OCI-LY7 (cell line): ENCODE data around the gene SPAG5. TPM values are rescaled to one million over a fixed set of nuclear protein-coding genes. Genes with fewer than 3 reads are reported as not detected.

Experiments used
- BruUV-seq: library from RNA; stranded (reverse); fragments of 400-500 nt; replicated peaks from 2 replicates; lab custom pipeline; 2021; lab: Mats Ljungman, UMichigan
- CTCF ChIA-PET: fragments of 300-600 bp; sonication (Branson Sonifier 250); formaldehyde crosslinking; loops from one replicate; lab custom pipeline; 2022; ENCODE audit warnings: antibody characterized with exemption; ENCODE audit not compliant: unreplicated experiment; lab: Charles Lee
- POLR2A ChIA-PET: fragments of 300-600 bp; sonication (Branson Sonifier 250); formaldehyde crosslinking; loops from one replicate; lab custom pipeline; 2022; ENCODE audit warnings: antibody characterized with exemption; lab: Charles Lee
- DNase-seq: peaks from one replicate; pipeline ENCODE4 v3.0.0-alpha.2; 2015; ENCODE audit warnings: low spot score
- H2AFZ ChIP-seq: fragments of 200-600 bp; sonication (generic), shearing (Covaris generic); 2 replicates; pipeline ENCODE4 v1.6.1; 2014; ENCODE audit warnings: mild to moderate bottlenecking, antibody characterized with exemption, low read length, moderate library complexity
- H3K27ac ChIP-seq: fragments of 200-600 bp; sonication (generic); 2 replicates; pipeline ENCODE4 v1.5.1; 2014; ENCODE audit warnings: mixed run types, low read depth, mild to moderate bottlenecking, moderate library complexity, low read length, inconsistent platforms; ENCODE audit not compliant: poor library complexity, severe bottlenecking
- H3K36me3 ChIP-seq: fragments of 200-600 bp; sonication (generic); 2 replicates; pipeline ENCODE4 v1.6.1; 2014; ENCODE audit warnings: mild to moderate bottlenecking, antibody characterized with exemption, low read length, moderate library complexity, mixed read lengths; ENCODE audit not compliant: insufficient read depth
- H3K4me1 ChIP-seq: fragments of 200-600 bp; sonication (generic); 2 replicates; pipeline ENCODE4 v1.5.1; 2014; ENCODE audit warnings: mild to moderate bottlenecking, low read length; ENCODE audit not compliant: insufficient read depth, poor library complexity, severe bottlenecking
- H3K4me2 ChIP-seq: fragments of 200-600 bp; sonication (generic); 2 replicates; pipeline ENCODE4 v1.6.1; 2014; ENCODE audit warnings: mild to moderate bottlenecking, low read length
- H3K4me3 ChIP-seq: fragments of 200-600 bp; sonication (generic); 2 replicates; pipeline ENCODE4 v1.5.1; 2014; ENCODE audit warnings: mild to moderate bottlenecking, low read depth, low read length; ENCODE audit not compliant: poor library complexity, severe bottlenecking
- H3K79me2 ChIP-seq: fragments of 200-600 bp; sonication (generic); 2 replicates; pipeline ENCODE4 v1.6.1; 2016; ENCODE audit warnings: low read depth, mild to moderate bottlenecking, low read length, moderate library complexity, mixed read lengths; ENCODE audit not compliant: insufficient read depth
- H3K9me2 ChIP-seq: fragments of 200-600 bp; sonication (generic); 2 replicates; pipeline ENCODE4 v1.6.1; 2016; ENCODE audit warnings: mild to moderate bottlenecking, low read length, mixed read lengths; ENCODE audit not compliant: insufficient read depth
- H3K9me3 ChIP-seq: fragments of 200-600 bp; sonication (generic); 2 replicates; pipeline ENCODE4 v1.6.1; 2014; ENCODE audit warnings: mild to moderate bottlenecking, mixed run types, low read length, mixed read lengths
- H4K20me1 ChIP-seq: fragments of 200-600 bp; sonication (generic); 2 replicates; pipeline ENCODE4 v1.6.1; 2014; ENCODE audit warnings: mild to moderate bottlenecking, antibody characterized with exemption, low read length, moderate library complexity, mixed read lengths; ENCODE audit not compliant: insufficient read depth
- CTCF ChIP-seq: fragments of 200-600 bp; sonication (generic); conservative IDR thresholded peaks from 2 replicates; pipeline ENCODE4 v1.5.1; 2014; ENCODE audit warnings: mild to moderate bottlenecking, antibody characterized with exemption, low read length, moderate library complexity, mixed read lengths
- EZH2phosphoT487 ChIP-seq: fragments of 200-600 bp; sonication (generic); IDR thresholded peaks from 2 replicates; pipeline ENCODE4 v1.6.1; 2018; ENCODE audit warnings: low read depth, borderline replicate concordance, mild to moderate bottlenecking, mixed run types, antibody characterized with exemption, low read length, moderate library complexity, mixed read lengths
- intact Hi-C: fragments of 100-400 bp; cut with micrococcal nuclease; formaldehyde crosslinking; loops from one replicate; pipeline ENCODE4 v1.10.0; 2022; ENCODE audit not compliant: unreplicated experiment
- total RNA-seq, 2 experiments: library from RNA; depleted of rRNA in 1 of 2; stranded (reverse); fragments of >200 nt in 1 of 2; shearing (Covaris generic) in 1 of 2; gene quantifications; 2 replicates each; pipeline ENCODE4 v1.2.3, GENCODE V29; 2014 to 2022

SPAG5 gene
- total RNA-seq, 2 experiments from 2014 or later, result 152 to 161 TPM

- intact Hi-C loops, result loop anchor here (10.0 kb wide), 1 partner anchor 65 kb away; no protein-coding TSS in a partner anchor
Measured at GRCh38 chr17:28620010-28620409, 21.2 kb upstream of the SPAG5 start.

GRCh38 chr17:28618464-28618863 lies 19.6 kb upstream of the SPAG5 start:
- POLR2A ChIA-PET, result interaction anchor here (0.5 to 1.7 kb wide), 4 partner anchors 9 to 92 kb away, joined by 3 to 7 read pairs (median 6); no protein-coding TSS in a partner anchor
- Histone ChIP-seq H3K9me2 (no peaks in the 10 kb centered on the region), H3K4me1 (peaks cover 13% of the 10 kb centered on the region), H3K4me2 (no peak overlapping the region), H3K4me3 (no peak overlapping the region), H3K36me3 (peaks cover 99% of the 10 kb centered on the region), H3K9me3 (no peaks in the 10 kb centered on the region), H3K79me2 (no peaks in the 10 kb centered on the region), H3K27ac (no peak overlapping the region), H4K20me1 (no peaks in the 10 kb centered on the region), H2AFZ (no peak overlapping the region)
- TF ChIP-seq EZH2phosphoT487, result no peak
- TF ChIP-seq CTCF, result no peak
- intact Hi-C loops, result no loop called here
- no TSS peak for BruUV-seq
- DNase-seq, result no peak
- CTCF ChIA-PET, result no interaction called here

More at GRCh38 chr17:28620010-28620409, 21.2 kb upstream of the SPAG5 start:
- no peaks in the 10 kb centered on the region for H3K79me2 ChIP-seq
- CTCF ChIA-PET, result interaction anchor here (1.1 kb wide), 1 partner anchor 24 kb away, joined by 3 read pairs; no protein-coding TSS in a partner anchor
- peaks cover 22% of the 10 kb centered on the region for H3K4me1 ChIP-seq
- TF ChIP-seq EZH2phosphoT487, result no peak
- TF ChIP-seq CTCF, result no peak
- no peaks in the 10 kb centered on the region for H3K9me2 ChIP-seq
- peaks cover 99% of the 10 kb centered on the region for H3K36me3 ChIP-seq
- H3K27ac ChIP-seq, result no peak overlapping the region
- no peak for DNase-seq
- no peaks in the 10 kb centered on the region for H4K20me1 ChIP-seq
- POLR2A ChIA-PET, result interaction anchor here (0.7 to 1.7 kb wide), 3 partner anchors 22 to 144 kb away, joined by 3 to 7 read pairs (median 4); partner anchors contain the start of genes SDF2 and SUPT6H
- H3K4me2 ChIP-seq, result no peak overlapping the region
- no peak overlapping the region for H3K4me3 ChIP-seq
- no TSS peak for BruUV-seq
- no peaks in the 10 kb centered on the region for H3K9me3 ChIP-seq
- no peak overlapping the region for H2AFZ ChIP-seq

GRCh38 chr17:28616281-28616680 lies 17.5 kb upstream of the SPAG5 start:
- H2AFZ ChIP-seq, result no peak overlapping the region
- intact Hi-C loops, result no loop called here
- no peaks in the 10 kb centered on the region for H3K9me3 ChIP-seq
- no peaks in the 10 kb centered on the region for H4K20me1 ChIP-seq
- no TSS peak for BruUV-seq
- DNase-seq, result no peak
- no peak overlapping the region for H3K4me3 ChIP-seq
- H3K36me3 ChIP-seq, result peaks cover 99% of the 10 kb centered on the region
- TF ChIP-seq EZH2phosphoT487, result no peak
- TF ChIP-seq CTCF, result no peak
- no peak overlapping the region for H3K4me2 ChIP-seq
- POLR2A ChIA-PET, result no interaction called here
- no peaks in the 10 kb centered on the region for H3K79me2 ChIP-seq
- H3K9me2 ChIP-seq, result no peaks in the 10 kb centered on the region
- peaks cover 23% of the 10 kb centered on the region for H3K4me1 ChIP-seq
- CTCF ChIA-PET, result no interaction called here
- H3K27ac ChIP-seq, result no peak overlapping the region
